Left ventricle myocardium inferior (tissue), 1 donor: ENCODE measurements around the gene LCN6. TPM values are rescaled to one million over a fixed set of nuclear protein-coding genes. Genes with fewer than 3 reads are reported as not detected.

Experiments used
- DNase-seq: peaks from one replicate; pipeline ENCODE4 v3.0.0-alpha.2; 2020
- H3K27ac ChIP-seq: fragments of 200-600 bp; replicated peaks from 2 replicates; pipeline ENCODE4 v1.8.0; 2021
- H3K27me3 ChIP-seq: fragments of 200-600 bp; 2 replicates; pipeline ENCODE4 v1.8.0; 2021; ENCODE audit warnings: low read depth
- H3K36me3 ChIP-seq: fragments of 200-600 bp; 2 replicates; pipeline ENCODE4 v1.8.0; 2021
- H3K4me1 ChIP-seq: fragments of 200-600 bp; 2 replicates; pipeline ENCODE4 v1.8.0; 2021
- H3K4me3 ChIP-seq: fragments of 200-600 bp; 2 replicates; pipeline ENCODE4 v1.8.0; 2021; ENCODE audit warnings: mild to moderate bottlenecking, moderate library complexity
- H3K9me3 ChIP-seq: fragments of 200-600 bp; replicated peaks from 2 replicates; pipeline ENCODE4 v1.8.0; 2021
- intact Hi-C: fragments of 100-400 bp; cut with micrococcal nuclease; formaldehyde crosslinking; loops from one replicate; pipeline ENCODE4 v1.11.0; 2022
- total RNA-seq: library from RNA; stranded (reverse); fragmentation: NEBNext Ultra II Directional; extraction: Animal tissue kit (Norgen Biotek cat#: 25700); gene quantifications from one replicate; pipeline ENCODE4 v1.2.1, GENCODE V29; 2021
- TF ChIP-seq, protein P1 (sequence below): fragments of 200-600 bp; IDR thresholded peaks from 2 replicates; pipeline ENCODE4 v1.8.0; 2021; ENCODE audit warnings: antibody characterized with exemption, mild to moderate bottlenecking, borderline replicate concordance
- donor health status: DM: no; HTN: yes; CAD: no; lungs with severe emphysema.

LCN6 gene
- total RNA-seq, 1 donor from 2014 or later = 14.6 TPM

DNA sequence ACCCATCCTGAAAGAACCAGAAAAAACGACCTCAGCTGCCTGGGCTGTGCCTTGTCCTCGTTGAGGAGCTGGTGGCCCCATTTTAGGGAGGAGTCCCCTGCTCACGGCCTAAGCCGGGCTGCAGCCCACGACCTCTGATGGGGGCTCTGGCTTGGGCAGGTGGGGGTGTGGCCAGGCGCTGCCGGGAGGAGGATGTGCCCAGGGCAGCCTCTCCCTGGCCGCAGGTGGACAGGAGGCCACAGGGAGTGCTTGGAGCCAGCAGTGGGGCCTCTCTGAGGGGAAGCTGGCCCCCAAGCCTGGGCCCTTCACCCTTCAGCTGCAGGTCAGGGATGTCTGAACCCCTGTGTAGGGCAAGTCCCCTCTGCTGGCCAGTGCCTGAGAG is 33.4 kb downstream of the LCN6 start:
- intact Hi-C loops = no loop called here
- DNase-seq = no peak
- TF ChIP-seq, protein P1, sequence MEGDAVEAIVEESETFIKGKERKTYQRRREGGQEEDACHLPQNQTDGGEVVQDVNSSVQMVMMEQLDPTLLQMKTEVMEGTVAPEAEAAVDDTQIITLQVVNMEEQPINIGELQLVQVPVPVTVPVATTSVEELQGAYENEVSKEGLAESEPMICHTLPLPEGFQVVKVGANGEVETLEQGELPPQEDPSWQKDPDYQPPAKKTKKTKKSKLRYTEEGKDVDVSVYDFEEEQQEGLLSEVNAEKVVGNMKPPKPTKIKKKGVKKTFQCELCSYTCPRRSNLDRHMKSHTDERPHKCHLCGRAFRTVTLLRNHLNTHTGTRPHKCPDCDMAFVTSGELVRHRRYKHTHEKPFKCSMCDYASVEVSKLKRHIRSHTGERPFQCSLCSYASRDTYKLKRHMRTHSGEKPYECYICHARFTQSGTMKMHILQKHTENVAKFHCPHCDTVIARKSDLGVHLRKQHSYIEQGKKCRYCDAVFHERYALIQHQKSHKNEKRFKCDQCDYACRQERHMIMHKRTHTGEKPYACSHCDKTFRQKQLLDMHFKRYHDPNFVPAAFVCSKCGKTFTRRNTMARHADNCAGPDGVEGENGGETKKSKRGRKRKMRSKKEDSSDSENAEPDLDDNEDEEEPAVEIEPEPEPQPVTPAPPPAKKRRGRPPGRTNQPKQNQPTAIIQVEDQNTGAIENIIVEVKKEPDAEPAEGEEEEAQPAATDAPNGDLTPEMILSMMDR = no peak
- Histone ChIP-seq H3K27me3 (no peaks in the 10 kb centered on the region), H3K36me3 (no peaks in the 10 kb centered on the region), H3K4me3 (peak overlapping the region; percentile 81), H3K4me1 (peaks cover 62% of the 10 kb centered on the region), H3K27ac (peak overlapping the region; percentile 91), H3K9me3 (no peaks in the 10 kb centered on the region)

DNA sequence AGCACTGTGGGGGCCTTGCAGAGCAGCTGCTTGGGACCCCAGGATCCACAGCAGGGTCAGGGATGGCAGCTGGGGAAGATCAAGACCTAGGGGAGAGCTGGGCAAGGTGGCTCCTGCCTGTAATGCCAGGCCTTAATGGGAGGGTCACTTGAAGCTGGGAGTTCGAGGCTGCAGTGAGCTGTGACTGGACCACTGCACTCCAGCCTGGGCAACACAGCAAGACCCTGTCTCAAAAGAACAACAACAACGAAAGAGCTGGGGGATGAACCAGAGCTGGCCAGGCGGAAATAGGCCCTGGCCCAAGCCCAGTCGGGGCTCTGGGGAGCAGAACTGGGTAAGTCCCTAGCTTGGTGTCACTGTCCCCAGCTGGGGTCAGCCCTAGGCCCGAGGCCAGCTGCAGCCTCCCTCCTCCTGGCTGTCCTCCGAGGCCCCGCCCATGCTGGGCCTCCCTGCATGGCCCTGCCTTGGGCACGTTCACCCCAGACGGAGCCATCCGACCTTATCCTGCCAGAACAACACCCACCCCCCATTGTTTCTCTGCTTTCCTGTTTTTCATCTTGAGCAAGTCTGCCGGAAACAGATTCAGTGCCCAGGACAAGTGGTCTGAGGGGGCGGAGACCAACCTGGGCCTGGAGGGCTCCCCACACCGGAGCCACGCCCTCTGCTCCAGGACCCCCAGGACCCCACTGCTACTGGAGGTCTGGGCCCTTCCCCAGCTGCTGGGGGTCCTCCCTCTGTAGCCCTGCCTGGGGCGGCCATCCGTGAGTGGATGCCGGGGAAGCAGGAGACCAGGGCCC is 34.0 kb downstream of the LCN6 start:
- Histone ChIP-seq H3K4me3 (peak overlapping the region; percentile 81), H3K36me3 (no peaks in the 10 kb centered on the region), H3K27me3 (no peaks in the 10 kb centered on the region), H3K4me1 (peaks cover 57% of the 10 kb centered on the region), H3K27ac (peak overlapping the region; percentile 91), H3K9me3 (no peaks in the 10 kb centered on the region)
- intact Hi-C loops = no loop called here
- TF ChIP-seq, protein P1 = no peak
- DNase-seq = peak; percentile 68

DNA sequence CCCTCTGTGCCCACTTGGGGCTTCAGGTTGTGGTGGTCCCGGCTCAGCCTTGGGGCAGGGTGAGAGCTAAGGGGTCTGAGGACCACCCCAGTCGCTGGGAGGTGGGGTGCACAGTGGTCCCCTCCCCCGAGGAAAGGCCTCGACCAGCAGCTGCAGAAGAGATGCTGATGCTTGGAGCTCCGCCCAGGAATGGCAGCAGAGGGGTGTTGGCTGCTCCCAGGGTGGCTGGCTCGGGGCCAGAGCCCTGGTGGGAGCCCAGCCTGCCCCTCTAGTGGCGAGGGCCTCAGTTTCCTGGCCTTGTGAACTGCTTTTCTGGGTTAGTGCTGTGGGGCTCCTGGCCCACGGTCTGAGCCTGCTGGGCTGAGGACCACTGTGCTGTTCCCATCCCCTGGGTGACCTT is 34.8 kb downstream of the LCN6 start:
- Histone ChIP-seq H3K9me3 (no peaks in the 10 kb centered on the region), H3K27me3 (no peaks in the 10 kb centered on the region), H3K36me3 (no peaks in the 10 kb centered on the region), H3K4me1 (peaks cover 49% of the 10 kb centered on the region), H3K4me3 (peak overlapping the region; percentile 81), H3K27ac (peak overlapping the region; percentile 91)
- intact Hi-C loops = no loop called here
- TF ChIP-seq, protein P1 = peak; percentile 24
- no peak for DNase-seq

DNA sequence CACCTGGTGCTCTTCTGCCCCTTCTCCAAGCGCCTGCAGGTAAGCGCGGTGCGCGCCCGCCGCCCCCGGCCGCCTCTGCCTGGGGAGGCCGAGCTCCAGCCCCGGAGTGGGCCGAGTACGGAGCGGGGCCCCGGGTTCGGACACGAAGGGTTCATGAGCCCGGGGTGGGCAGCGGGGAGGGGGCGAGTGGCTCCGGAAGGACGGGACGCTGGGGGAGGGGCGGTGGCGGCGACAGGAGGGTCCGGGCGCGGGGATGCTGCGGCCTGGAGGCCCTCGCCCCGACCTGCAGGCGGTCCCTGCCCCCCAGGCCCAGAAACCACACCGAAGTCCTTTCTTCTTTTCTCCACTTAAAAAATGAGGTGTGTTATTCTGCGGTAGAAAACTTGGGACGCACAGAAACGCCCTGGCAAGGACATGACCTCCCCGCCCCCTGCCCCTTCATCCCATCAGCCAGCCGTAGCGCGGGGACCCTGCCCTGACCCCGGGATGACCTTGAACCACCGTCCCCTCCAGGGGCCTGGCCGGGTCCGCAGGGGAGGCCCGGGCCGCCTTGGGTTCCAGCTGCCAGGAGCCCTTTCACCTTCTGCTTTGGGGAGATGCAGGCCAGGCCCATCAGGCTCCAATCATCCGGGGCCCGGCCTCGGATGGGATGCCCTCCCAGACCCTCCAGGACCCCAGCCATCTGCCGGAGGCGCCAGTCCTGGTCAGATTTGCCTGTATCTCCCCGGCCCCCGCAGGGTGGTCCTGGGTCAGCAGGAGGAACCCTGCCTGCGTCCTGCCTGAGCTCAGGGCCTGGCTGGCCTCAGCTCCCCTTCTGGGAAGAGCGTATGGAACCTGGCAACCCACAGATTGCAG is 35.4 kb downstream of the LCN6 start:
- Histone ChIP-seq H3K36me3 (no peaks in the 10 kb centered on the region), H3K27ac (peak overlapping the region; percentile 91)

More for the DNA sequence above, 35.4 kb downstream of the LCN6 start:
- Histone ChIP-seq H3K9me3 (no peaks in the 10 kb centered on the region), H3K4me1 (peaks cover 48% of the 10 kb centered on the region), H3K27me3 (no peaks in the 10 kb centered on the region), H3K4me3 (peak overlapping the region; percentile 81)
- TF ChIP-seq, protein P1 = no peak
- intact Hi-C loops = no loop called here
- DNase-seq = no peak
